Keratinocyte (primary cell): Measurements from ENCODE around the gene CFAP57. TPM values are rescaled to one million over a fixed set of nuclear protein-coding genes. Genes with fewer than 3 reads are reported as not detected.

ENCODE experiments used
- DNase-seq: peaks from one replicate; pipeline ENCODE4 v3.0.0-alpha.2; 2011; ENCODE audit warnings: low read depth, missing footprints, low spot score
- FAIRE-seq: peaks from 2 replicates; lab custom pipeline; 2011; peaks lifted over from hg19 to GRCh38; lab: Jason Lieb, UNC
- H2AFZ ChIP-seq: 2 replicates; pipeline ENCODE4 v1.6.0; 2012; ENCODE audit warnings: low read length, control low read depth, inconsistent platforms; ENCODE audit not compliant: control insufficient read depth
- H3K27ac ChIP-seq: 2 replicates; pipeline ENCODE4 v1.5.1; 2011; ENCODE audit warnings: low read length; ENCODE audit not compliant: control insufficient read depth, insufficient read depth
- H3K27me3 ChIP-seq: 3 replicates; pipeline ENCODE4 v1.6.0; 2011; ENCODE audit warnings: low read length; ENCODE audit not compliant: control insufficient read depth, insufficient read depth; ENCODE audit errors: extremely low read depth
- H3K36me3 ChIP-seq, 2 experiments: 2 replicates in 1 of 2; 3 replicates in 1 of 2; pipeline ENCODE4 v1.5.1; 2011; ENCODE audit warnings: low read length in 2 of 2, mild to moderate bottlenecking in 1 of 2; ENCODE audit not compliant: control insufficient read depth in 2 of 2, insufficient read depth in 2 of 2; ENCODE audit errors: extremely low read depth in 1 of 2
- H3K4me1 ChIP-seq: 3 replicates; pipeline ENCODE4 v1.5.1; 2011; ENCODE audit warnings: low read length; ENCODE audit not compliant: control insufficient read depth, insufficient read depth; ENCODE audit errors: extremely low read depth
- H3K4me2 ChIP-seq: 3 replicates; pipeline ENCODE4 v1.6.0; 2011; ENCODE audit warnings: low read depth, low read length; ENCODE audit not compliant: control insufficient read depth, insufficient read depth; ENCODE audit errors: extremely low read depth
- H3K4me3 ChIP-seq, 3 experiments: fragments of 200-600 bp in 1 of 3; sonication (generic) in 1 of 3; 2 replicates in 2 of 3; 3 replicates in 1 of 3; pipeline ENCODE4 v1.5.1; 2011 to 2016; ENCODE audit warnings: low read length in 3 of 3, mild to moderate bottlenecking in 3 of 3, control low read depth in 2 of 3, inconsistent platforms in 1 of 3, low read depth in 1 of 3, mixed read lengths in 1 of 3, mixed run types in 1 of 3, moderate library complexity in 1 of 3; ENCODE audit not compliant: control insufficient read depth in 2 of 3, insufficient read depth in 2 of 3; ENCODE audit errors: extremely low read depth in 1 of 3
- H3K79me2 ChIP-seq: 2 replicates; pipeline ENCODE4 v1.6.0; 2012; ENCODE audit warnings: low read length; ENCODE audit not compliant: control insufficient read depth, insufficient read depth
- H3K9ac ChIP-seq: 3 replicates; pipeline ENCODE4 v1.6.0; 2011; ENCODE audit warnings: low read length; ENCODE audit not compliant: control insufficient read depth, insufficient read depth; ENCODE audit errors: extremely low read depth
- H3K9me1 ChIP-seq: 3 replicates; pipeline ENCODE4 v1.6.0; 2011; ENCODE audit warnings: low read length; ENCODE audit not compliant: control insufficient read depth, insufficient read depth; ENCODE audit errors: extremely low read depth
- H3K9me3 ChIP-seq: 2 replicates; pipeline ENCODE4 v1.5.1; 2012; ENCODE audit warnings: low read depth, low read length; ENCODE audit not compliant: control insufficient read depth
- H4K20me1 ChIP-seq: 3 replicates; pipeline ENCODE4 v1.6.0; 2011; ENCODE audit warnings: low read length; ENCODE audit not compliant: control insufficient read depth, insufficient read depth; ENCODE audit errors: extremely low read depth
- EZH2 ChIP-seq: IDR thresholded peaks from one replicate; pipeline ENCODE4 v1.6.1; 2012; ENCODE audit warnings: inconsistent platforms, mild to moderate bottlenecking, low read length, moderate library complexity
- dilution Hi-C: fragments of 300-500 bp; cut with MboI; formaldehyde crosslinking; loops from one replicate; pipeline ENCODE4 v1.7.0; 2020; ENCODE audit warnings: low sequenced_read_pairs; ENCODE audit not compliant: extremely low pct_ligation_motif_present
- polyA plus RNA-seq, 5 experiments: library from polyadenylated mRNA; depleted of rRNA in 3 of 5; stranded (reverse) in 3 of 5; stranded (forward) in 1 of 5; unstranded in 1 of 5; fragments of >200 nt; gene quantifications; 1 replicate in 1 of 5; 2 replicates in 3 of 5; 3 replicates in 1 of 5; pipeline versions ENCODE4 v1.2.1 to v1.2.3, GENCODE V29; 2011 to 2012; ENCODE audit warnings: missing spikeins in 2 of 5, low read depth in 1 of 5, low replicate concordance in 1 of 5
- TF ChIP-seq, protein P1 (sequence below), 3 experiments: IDR thresholded peaks in 1 of 3; conservative IDR thresholded peaks in 1 of 3; optimal IDR thresholded peaks in 1 of 3; 2 replicates in 2 of 3; 3 replicates in 1 of 3; pipeline versions ENCODE3 to v1.5.1; 2011; ENCODE audit warnings: low read length in 3 of 3, mild to moderate bottlenecking in 3 of 3, moderate library complexity in 2 of 3, control low read depth in 1 of 3, inconsistent platforms in 1 of 3; ENCODE audit not compliant: insufficient read depth in 2 of 3; ENCODE audit errors: extremely low read depth in 1 of 3

CFAP57 gene
- polyA plus RNA-seq, 1 donor (not counting 4 experiments of a cell fraction or from before 2014, with no cell fraction given), result 0.39 TPM

DNA sequence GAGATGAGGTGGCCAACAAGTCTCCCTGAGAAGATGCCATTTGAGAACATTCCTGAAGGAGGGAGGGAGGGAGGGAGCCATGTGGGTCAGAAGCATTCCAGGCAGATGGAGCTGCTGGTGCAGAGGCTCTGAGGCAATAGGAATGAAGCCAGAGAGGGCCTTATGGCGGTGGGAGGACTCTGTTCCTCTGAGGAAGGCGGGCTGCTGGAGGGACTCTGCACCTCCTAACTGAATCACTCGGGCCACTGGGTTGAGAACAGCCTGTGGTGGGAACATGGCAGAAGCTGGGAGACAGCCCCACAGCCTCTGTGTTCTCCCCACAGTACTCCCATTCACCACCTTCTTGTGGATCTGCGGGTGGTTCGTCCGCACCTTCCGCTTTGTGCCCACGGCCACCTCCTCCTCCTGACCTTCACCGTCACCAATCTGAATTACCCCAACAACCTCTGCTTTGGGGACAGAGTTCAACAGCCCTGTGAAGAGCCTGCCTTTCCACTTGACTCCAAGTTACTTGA, 95.2 kb downstream of the CFAP57 start:
- Histone ChIP-seq H2AFZ (no peak overlapping the region), H3K9me1 (no peaks in the 10 kb centered on the region), H3K4me1 (peaks cover 11% of the 10 kb centered on the region), H3K79me2 (no peaks in the 10 kb centered on the region), H3K9ac (no peak overlapping the region), H4K20me1 (no peaks in the 10 kb centered on the region), H3K36me3 (no peaks in the 10 kb centered on the region), H3K27me3 (no peaks in the 10 kb centered on the region), H3K27ac (no peak overlapping the region), H3K4me3 (no peak overlapping the region), H3K4me2 (no peak overlapping the region), H3K9me3 (no peaks in the 10 kb centered on the region)
- dilution Hi-C loops, result no loop called here
- no peak for DNase-seq
- TF ChIP-seq, protein P1, sequence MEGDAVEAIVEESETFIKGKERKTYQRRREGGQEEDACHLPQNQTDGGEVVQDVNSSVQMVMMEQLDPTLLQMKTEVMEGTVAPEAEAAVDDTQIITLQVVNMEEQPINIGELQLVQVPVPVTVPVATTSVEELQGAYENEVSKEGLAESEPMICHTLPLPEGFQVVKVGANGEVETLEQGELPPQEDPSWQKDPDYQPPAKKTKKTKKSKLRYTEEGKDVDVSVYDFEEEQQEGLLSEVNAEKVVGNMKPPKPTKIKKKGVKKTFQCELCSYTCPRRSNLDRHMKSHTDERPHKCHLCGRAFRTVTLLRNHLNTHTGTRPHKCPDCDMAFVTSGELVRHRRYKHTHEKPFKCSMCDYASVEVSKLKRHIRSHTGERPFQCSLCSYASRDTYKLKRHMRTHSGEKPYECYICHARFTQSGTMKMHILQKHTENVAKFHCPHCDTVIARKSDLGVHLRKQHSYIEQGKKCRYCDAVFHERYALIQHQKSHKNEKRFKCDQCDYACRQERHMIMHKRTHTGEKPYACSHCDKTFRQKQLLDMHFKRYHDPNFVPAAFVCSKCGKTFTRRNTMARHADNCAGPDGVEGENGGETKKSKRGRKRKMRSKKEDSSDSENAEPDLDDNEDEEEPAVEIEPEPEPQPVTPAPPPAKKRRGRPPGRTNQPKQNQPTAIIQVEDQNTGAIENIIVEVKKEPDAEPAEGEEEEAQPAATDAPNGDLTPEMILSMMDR (optimal IDR thresholded peaks at IDR 0.05 in 1 of 3, IDR thresholded peaks at IDR 0.05 in 1 of 3, conservative IDR thresholded peaks at IDR 0.05 in 1 of 3; ENCODE audit: extremely low read depth in 1 of 3, insufficient read depth in 2 of 3, low read length in 3 of 3), result no peak
- no peak for TF ChIP-seq EZH2
- FAIRE-seq, result no peak

DNA sequence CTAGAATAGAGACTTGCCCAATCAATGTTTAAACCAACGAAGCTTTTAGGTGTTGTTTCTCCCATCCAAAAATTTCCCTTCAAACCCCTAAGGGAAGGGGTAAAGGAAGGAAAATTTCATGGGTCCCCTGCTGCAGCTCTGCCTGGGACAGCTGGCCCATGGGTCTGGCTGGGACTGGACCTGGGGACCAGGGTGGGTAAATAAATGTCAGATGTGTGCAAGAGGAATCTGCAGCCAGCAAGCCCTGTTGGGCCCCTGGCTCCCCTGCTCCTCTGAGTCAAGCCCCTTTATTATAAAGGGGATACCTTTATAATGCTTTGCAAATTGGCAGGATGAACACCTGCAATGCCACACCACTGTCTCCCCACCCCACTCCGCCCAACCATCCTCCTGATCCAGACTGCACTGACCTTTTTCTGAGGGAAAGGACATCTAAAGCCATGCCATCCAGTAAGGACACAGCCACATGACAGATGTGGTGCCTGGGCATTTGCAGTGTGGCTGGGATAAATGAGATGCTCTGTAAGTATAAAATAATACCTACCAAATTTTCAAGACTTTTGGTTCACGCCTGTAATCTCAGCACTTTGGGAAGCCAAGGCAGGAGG, 95.8 kb downstream of the CFAP57 start:
- no peak overlapping the region for H3K4me2 ChIP-seq
- no peaks in the 10 kb centered on the region for H3K27me3 ChIP-seq
- H3K9me1 ChIP-seq, result no peaks in the 10 kb centered on the region
- no peak overlapping the region for H2AFZ ChIP-seq
- no peaks in the 10 kb centered on the region for H4K20me1 ChIP-seq
- no peaks in the 10 kb centered on the region for H3K79me2 ChIP-seq
- H3K4me1 ChIP-seq, result peaks cover 11% of the 10 kb centered on the region
- H3K4me3 ChIP-seq, result no peak overlapping the region
- no peaks in the 10 kb centered on the region for H3K9me3 ChIP-seq
- no peak overlapping the region for H3K9ac ChIP-seq
- no peak overlapping the region for H3K27ac ChIP-seq
- dilution Hi-C loops, result no loop called here
- TF ChIP-seq, protein P1 (optimal IDR thresholded peaks at IDR 0.05 in 1 of 3, IDR thresholded peaks at IDR 0.05 in 1 of 3, conservative IDR thresholded peaks at IDR 0.05 in 1 of 3; ENCODE audit: extremely low read depth in 1 of 3, insufficient read depth in 2 of 3, low read length in 3 of 3), result no peak
- TF ChIP-seq EZH2, result no peak
- no peak for DNase-seq
- H3K36me3 ChIP-seq, result no peaks in the 10 kb centered on the region
- FAIRE-seq, result no peak
